Breast epithelium (tissue), 3 donors: Measurements from ENCODE around the gene FTCDNL1.

ENCODE experiments used
- CTCF ChIP-seq, 3 donors: fragments of 450-650 bp; IDR thresholded peaks; one replicate each; pipeline ENCODE4 v1.5.1; 2016 to 2017; ENCODE audit warnings: antibody characterized with exemption in 3 of 3, mild to moderate bottlenecking in 3 of 3, moderate library complexity in 3 of 3
- POLR2A ChIP-seq: fragments of 450-650 bp; IDR thresholded peaks from one replicate; pipeline ENCODE4 v1.6.1; 2016; ENCODE audit warnings: antibody characterized with exemption, mild to moderate bottlenecking, moderate library complexity
- POLR2AphosphoS5 ChIP-seq, 3 donors: sonication (generic); formaldehyde crosslinking; IDR thresholded peaks; one replicate each; pipeline ENCODE4 v1.6.1; 2017; ENCODE audit warnings: antibody characterized with exemption in 3 of 3

GRCh38 chr2:199814101-199814816 is 36.7 kb downstream of the FTCDNL1 start:
- TF ChIP-seq CTCF (IDR thresholded peaks at IDR 0.05) = no peak
- TF ChIP-seq POLR2AphosphoS5 (IDR thresholded peaks at IDR 0.05) = no peak
- TF ChIP-seq POLR2A = no peak
